CD4-positive, alpha-beta T cell treated with Interleukin-4 for 4 hours (primary cell): ENCODE results near the gene MED12L.

Experiments used
- DNase-seq: peaks from one replicate; pipeline ENCODE4 v3.0.0-alpha.2; 2020

The MED12L gene

DNA sequence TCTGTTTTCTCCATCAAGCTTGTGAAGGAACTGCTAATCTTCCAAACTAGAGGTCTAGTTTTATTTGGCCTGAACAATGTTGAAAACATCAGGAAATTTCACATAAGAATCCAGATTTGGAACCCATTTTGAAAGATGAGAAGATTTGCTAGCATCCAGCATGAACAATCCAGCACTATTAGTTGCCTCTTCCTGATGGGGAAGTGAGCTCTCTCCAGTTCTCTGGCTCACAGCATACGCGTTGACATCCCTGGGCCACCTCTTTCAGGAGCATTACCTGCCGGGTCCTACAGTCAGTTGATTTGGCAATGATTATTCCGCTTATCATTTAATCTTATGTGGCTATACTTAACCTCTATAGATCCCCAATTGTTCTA lies 220.3 kb downstream of the MED12L start:
- DNase-seq: no peak

DNA sequence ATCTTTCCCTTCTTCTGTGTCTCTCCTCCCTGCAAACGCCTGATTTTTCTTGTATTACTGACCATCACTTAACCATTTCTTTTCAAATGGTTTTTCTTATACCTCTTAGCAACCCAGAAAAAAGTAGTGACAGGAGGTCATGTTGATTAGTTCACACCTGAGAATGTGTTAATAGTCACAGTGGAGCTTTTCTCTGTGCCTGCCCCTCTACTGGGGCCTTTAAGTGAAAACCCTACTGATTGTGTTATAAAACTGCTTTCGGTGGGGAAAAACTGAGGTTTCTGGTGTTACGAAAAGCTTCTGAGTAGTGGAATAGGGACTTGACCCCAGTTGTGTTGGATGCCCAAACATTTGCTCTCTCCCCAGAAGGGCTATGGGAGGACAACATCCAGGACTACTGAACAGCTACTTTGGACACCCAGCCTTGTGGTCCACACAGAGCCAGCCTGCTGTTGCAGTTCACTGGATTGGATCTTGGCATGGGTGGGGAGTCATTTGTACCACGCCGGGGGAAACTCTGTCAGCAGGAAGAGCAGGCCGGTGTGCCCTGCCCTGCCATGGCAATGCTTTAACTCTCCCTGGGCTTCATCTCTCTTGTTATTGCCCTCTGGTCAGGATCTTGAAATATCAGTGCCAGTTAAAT lies 220.8 kb downstream of the MED12L start:
- no peak for DNase-seq

DNA sequence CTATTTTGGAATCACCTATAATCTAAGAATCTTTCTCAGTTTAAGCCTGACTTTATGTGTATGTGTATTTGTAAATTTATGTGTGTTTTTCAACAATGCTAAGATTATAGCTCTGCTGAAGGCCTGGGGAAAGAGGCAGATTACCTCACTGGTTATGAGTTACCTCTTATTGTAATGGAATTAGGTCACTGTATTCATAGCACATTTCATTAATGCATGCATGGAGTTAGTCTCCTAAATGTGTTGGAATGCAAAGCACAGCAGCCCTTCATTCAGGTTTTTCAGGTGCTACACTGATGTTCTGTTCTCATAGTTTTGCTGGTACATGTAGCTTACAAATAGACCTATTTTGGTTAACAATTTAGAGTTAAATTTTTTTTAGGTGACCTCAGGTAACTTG lies 221.7 kb downstream of the MED12L start:
- no peak for DNase-seq

DNA sequence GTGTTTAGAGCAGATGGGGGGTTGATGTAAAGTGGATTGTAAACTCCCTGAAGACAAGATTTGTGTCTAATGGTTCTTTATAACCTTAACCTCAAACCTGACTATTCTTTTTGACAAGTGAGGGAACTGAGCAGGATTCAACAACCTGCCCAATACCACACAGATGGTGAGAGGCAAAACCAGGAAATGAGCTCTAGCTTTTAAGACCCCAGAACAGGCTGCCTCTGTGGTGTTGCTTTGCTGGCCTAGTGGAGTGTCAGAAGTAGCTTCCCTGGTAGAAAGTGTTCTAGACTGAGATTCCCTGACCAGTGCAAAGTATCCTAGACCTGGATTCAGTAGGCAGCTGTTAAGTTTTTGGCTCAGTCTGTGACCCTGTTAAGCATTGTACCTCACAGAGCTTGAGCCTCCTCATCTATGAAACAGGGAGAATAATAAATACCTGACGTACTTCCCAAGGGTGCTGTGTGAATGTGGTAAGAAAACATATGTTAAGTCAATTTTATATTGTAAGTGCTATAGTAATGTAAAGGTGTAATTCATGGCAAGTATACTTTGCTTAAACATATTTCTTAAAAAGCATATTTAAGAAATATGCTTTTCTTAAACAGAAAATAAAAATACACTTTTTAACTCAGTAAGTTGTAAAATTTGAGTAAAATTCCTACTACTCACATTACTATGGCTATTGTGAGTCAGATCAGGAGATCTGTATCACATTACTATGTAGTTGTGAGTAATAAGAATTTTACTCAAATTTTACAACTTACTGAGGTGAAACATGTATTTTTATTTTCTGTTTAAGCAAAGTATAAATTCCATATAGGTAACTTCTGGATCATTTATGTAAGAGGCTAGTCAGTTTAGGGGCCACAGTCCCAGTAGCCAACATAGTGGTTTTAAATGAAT lies 222.4 kb downstream of the MED12L start:
- DNase-seq: no peak

DNA sequence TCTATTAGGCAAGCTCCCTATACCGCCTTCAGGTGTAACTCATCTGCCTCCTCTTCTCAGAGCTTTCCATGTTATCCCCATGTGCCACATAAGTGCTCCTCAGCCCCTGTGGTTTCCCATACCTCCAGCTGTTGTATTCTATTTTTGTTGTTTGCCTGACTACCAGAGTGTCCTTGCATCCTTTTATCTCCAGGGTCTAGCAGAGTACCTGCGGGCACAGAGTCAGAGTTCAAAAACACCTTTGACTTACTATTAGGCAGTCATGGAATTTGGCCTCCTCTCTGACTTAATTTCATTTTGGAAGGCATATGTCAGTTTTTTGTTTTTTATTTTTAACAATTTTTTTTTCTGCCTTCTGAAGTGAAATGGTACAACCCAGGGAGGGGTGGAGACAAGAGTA lies 224.1 kb downstream of the MED12L start:
- DNase-seq: no peak

DNA sequence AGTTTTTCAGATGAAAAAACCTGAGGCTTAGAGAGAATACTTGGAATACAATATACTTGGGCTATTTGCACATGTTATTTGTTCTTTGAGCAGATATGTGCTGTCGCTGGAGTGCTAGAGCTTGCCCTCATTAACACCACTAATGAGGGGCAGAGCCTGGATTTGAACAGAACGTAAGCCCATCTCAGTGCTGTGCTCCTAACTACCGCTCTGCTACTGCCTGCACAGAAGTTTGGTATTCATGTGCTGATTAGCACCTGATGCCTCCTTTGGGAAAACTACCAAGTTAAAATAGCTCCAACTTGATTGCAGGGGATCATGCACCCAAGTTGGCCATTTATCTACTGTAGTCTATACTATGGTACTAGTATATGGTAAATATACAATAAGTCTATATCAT lies 227.5 kb downstream of the MED12L start:
- DNase-seq: no peak

DNA sequence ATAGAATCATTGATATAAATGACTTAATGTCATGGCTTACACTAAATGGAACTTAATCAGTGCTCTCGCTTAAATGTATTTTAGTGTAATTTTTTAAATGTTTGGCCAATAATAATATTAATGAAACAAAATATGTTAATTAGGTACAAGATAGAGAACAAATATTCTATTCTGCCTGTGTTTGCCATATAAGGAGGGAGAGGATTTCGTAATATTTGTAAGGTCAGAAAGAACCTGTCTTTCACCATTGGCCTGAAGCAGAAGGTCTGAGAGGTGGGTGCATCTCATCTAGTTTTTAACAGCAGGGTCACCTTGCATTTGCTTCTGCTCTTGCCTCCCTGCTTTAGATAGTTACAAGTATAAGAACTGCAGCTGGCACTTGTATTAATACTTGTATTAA lies 228.7 kb downstream of the MED12L start:
- DNase-seq: no peak

DNA sequence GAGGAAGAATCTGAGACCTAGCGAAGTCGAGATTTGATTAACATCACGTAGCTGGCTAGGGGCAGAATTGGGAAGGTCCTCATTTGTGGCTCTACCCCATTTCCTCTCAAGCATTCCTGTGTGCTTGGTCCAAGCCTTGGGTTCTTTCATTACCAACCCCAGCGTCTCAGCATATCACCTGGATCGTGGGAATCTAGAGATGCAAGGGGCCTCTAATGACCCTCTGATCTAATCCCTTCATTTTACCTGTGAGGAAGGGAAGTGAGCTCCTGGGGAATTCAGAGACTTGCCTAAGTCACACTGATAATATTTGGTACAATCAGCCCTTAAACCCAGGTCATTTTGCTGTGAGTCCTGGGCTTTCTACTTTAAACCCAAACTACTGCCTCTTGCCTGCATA lies 229.1 kb downstream of the MED12L start:
- DNase-seq: no peak

DNA sequence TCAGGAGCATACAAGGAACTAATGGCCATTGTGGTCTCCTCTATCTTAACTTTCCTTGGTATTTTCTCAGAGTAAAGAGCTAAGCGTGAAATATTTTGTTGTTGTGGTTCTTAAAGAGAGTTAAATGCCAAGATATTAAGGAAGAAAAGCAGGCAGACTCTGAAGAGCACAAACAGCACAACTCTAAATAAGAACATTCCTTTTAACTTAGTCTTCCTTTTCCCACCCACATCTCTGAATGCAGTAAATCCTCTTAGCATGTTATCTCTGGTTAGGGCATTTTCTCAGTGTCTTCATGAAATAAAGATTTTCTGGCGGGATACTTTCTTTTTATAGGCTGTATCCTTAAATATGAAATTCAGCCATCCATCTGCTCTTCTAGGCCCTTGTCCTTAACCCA lies 229.7 kb downstream of the MED12L start:
- DNase-seq: no peak

DNA sequence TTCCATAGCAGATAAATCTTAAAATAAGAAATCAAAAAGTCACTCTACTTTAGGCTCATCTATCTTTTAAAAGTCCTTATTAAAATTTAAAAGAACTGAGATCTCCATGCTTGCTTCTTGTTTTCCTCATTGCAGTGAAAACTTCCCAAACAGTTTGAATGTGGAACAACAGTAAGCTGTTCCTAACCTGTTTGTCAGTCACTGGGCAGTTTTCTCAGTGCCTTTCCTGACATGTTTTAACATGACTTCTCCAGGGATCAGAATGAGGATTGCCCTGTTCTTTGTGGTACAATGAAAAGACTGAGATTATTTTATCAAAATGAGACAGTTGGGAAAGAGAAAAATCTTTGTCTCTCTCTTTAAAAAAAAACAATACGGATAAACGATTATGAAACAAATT lies 230.4 kb downstream of the MED12L start:
- no peak for DNase-seq

DNA sequence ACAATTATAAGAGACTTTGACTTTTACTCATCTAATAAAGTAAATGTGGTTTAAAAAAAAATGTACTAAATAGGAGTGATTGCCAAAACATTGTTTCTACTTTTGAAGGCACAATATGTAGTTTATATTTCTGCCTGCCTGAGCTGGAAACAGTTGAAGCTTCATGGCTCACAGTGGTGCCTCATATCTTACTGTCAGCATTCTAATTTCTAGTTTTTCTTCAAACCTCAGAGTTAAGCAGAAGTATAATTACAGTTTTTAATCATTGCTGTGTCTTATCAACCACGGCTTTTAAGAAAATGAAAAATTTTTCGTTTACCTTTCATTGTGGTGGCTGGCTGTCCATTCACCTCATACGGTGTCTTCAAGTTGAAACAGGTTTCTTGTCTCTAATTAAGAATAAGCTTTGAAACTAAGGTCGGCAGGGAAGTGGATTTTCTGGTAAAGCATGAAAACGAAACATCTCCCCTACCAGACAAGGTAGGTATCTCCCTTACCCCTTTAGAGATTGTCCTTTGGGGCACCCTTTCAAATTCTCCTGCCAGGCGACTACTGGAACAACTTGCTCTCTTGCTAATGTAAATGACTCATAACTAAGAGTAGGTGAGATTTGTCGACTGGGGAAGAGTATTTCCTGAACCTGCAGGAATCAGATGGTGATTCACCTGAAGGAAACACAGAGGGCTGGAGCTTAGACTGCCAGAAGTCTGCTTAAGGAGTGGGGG lies 231.0 kb downstream of the MED12L start, which contains the start of gene GPR87:
TSS of gene GPR87 (minus strand) at position 554 of the 725 bp plus-strand sequence. CDS start 16,720 bp downstream, outside the sequence.
- no peak for DNase-seq

DNA sequence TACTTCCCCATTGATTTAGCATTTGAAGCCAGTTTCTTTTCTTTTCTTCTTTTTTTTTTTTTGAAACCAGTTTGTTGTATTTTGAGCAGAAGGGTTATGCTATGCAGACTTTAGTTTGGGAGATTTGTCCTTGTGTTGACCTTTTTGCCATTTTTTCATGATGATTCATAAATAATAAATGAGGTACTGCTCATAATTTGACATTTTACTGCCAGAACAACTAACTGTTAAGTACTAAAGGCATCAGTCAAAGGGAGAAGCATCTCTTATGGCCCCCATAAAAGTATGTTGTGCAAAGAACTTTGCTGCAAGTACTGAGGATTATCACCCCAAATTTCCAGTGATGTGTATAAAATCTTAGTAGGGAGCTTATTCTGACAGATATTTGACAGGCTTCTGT lies 232.8 kb downstream of the MED12L start:
- DNase-seq: no peak

DNA sequence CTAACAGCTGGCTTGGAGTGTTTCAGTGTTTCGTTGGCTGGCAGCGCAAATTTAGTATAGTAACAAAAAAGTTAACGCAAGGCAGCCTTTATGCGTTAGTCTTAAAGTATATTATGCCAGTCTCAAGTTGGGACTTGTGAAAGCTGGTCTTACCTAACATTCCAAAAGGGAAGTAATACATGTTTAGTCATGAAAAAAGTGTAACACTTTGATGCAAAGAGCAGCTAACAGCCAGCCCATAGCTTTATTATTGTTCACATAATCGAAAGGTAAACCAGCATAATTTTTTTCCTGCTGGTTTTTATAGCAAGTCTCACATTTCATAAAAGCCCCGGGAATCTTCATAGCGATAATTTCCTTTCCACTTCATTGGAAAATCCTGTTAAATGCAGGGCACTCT lies 233.5 kb downstream of the MED12L start:
- no peak for DNase-seq

DNA sequence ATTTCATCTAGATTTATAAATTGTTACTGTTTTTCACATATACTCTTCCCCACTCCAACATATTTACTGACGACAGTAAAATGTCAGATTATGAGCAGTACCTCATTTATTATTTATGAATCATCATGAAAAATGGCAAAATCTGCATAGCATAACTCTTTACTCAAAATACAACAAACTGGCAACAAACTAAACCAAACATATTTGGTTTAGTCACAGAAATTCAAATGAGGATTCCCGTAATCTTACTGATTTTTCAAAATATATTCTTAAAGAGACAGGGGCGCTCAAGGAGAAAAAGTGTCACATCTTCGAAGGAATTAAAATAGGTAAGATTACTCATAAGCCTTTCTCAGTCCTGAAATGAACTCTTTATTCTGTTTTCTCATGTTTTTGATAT lies 234.2 kb downstream of the MED12L start:
- DNase-seq: no peak

DNA sequence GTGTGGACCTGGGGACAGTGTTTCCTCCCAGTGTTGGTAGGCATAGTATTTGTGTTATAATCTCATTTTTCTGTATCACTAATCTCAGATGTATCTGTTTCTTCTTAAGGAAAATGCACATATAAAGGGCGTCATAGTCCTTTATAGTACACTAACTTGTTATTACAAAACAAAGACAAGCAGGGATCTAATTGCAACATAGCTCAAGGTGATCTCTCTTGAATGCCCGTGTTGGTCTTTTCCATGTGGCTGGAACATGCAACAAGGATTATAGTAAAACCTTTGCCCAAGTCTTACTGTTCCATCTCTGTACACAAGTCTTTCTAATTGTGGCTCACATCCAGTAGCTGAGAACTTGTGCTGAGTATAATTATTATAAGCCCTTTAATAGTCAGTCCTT lies 234.7 kb downstream of the MED12L start:
- DNase-seq: no peak

DNA sequence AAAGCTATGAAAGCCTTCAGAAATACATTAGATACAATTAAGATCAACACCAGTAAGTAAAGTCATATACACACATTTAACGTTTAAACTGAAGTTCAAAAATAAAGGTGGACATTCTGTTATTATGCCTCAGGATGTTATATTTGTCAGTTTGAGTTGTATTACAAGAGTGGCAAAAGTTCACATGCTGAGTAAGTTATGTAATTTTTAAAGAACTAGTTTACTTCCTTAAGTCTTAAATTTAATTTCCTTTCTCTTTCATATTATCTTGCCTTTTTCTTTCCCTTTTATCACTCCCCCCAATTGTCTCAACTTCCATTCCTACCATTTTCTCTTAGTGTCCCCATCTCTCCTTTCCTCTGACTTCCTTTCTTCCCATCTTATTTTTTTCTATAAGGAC lies 236.1 kb downstream of the MED12L start:
- DNase-seq: no peak

DNA sequence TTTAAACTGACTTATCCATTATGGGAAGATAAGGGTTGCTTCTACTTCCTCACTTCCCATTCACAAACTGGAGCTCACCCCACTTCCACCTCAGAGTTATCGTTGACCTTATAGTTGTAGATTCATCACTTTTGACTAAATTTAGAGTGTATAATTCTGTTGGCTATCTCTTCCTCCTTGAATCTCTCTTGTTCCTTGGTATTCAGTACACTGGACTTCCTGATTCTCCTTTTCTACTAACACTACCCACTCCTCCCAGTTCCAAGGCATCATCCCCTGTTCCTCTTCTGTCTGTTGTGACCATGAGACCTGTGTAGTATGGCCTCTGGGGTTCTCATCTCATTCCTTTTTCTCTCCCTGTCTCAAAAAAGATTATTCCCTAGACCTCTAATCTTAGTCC lies 237.0 kb downstream of the MED12L start:
- no peak for DNase-seq

DNA sequence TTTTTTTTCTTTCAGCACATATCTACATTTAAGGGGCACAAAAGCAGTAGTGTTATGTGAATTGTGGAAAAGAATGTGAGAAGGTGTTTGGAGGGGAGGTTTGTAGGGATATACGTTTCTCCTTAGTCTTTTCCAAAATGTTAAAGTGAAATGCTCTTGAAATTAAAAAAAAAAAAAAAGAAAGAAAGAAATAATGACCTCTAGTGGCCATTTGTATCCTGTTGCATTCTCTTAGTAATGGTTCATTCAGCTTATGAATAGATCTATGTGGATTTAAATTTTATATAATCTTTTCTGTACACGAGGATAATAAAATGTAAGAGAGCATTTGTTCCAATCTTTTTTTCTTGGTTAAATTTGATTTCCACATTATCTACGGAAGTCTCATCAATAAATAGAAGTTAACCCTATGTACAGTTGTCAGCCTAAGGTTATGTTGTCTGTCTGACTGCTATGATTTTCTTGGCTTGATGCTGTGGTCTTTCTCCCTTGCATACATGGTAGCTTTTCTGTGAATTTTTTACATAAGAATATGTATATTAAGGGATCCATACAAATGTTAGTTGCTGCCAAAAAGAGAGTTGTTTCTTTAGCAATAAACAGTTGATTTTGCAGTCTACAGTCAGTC lies 242.2 kb downstream of the MED12L start:
- DNase-seq: no peak

DNA sequence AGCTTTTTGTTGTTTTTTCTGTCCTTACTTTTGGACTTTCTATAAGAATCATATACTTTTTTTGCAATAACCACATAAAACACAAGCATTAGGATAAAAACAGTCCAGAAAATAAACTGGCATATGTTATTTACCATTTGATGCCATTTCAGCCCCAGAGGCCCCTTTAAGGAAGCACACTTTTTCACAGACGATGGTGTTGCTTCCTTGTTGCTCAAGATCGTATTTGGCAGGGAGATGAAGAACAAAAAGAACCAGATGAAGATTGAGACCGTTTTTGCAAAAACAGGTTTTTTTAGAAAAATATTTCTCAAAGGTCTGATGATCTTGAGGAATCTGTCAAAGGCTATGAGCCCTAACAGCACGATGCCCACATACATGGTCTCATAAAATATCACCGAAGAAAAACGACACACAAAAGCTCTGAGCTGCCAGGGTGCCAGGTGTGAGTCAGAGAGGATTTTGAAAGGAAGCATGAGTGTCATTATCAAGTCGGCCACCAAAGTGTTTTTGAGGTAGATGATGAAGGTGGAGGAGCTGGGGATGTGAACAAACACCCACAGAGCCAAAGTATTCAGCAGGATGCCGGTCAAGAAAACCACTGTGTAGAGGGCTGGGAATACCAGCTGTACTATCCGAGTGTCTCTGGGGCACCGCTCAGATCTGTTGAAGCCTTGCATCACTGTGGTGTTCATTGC lies 243.0 kb downstream of the MED12L start:
- DNase-seq: peak; percentile 30

DNA sequence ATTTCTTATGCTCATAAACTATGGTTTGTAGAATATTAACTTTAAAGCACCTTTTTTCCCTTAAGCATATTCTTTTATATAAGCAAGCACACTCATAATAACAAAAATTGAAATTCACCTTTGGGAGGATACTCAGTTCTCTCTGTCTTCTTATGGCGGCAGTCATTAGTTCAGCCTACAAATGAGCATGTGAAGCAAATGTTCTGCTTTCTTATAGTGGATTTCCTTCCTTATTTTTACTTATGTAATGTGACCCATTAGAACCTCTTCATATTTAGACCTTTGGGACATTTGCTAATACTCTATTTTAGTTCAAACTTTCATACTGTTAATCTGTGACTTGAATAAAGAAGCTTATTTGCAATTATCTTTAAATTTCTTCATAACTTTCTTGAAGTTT lies 243.9 kb downstream of the MED12L start, which contains the start of gene P2RY13:
TSS of gene P2RY13 (minus strand) at position 187 of the 400 bp plus-strand sequence. CDS start at position 166, 21 bp downstream.
- DNase-seq: no peak

DNA sequence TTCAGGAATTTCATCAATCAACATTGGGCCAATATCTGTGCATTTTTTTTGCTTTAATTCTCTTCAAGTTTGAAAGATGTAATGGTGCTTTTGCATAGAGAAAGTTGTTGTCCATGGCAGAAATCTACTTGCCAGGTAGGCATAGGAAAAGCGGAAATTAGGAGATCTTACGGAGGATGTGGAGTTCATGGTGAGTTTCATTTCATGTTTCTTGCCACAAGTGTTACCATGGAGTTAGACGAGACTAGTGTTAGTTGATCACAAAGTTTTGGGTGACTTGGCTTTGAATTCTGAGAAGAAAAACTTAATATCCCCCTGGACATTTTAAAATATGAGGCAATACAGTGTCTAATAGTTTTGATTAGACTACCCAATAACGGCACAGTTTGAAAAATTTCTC lies 244.9 kb downstream of the MED12L start:
- no peak for DNase-seq

DNA sequence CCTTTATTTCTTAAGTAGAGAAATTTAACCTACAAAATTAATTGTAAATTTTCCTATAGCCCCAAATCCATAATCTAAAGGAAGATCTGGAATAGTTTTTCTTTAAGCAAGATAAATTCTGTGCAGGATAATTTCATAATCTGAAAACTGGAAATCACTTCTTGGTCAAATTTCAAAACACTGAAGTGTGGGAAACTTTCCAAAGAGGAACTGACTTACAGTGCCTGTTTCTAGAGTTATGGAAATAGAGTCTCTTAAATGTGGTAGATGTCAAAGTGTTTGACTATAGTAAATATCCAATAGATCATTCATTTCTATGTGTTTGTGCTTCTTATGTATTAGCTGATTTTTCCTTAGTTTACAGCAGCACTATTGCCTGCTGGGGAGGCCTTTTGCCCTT lies 245.4 kb downstream of the MED12L start:
- DNase-seq: no peak

DNA sequence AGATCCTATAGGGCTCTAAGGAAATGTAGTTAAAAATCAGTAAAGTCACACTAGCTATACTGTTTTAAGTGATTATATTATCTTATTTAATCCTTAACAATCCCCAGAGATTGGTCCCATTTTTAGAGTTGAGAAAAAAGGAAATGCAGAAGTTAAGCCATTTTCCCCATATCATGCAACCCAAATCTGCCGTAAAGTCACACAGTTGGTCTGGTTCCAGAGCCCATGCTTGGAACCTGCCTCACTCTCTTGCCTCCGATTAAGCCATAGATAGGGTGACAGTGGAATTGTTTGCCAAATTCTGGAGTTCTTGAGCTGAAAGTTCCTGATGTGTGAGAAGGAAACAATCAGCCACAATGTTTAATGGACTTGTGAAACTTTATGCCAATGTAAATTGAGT lies 246.2 kb downstream of the MED12L start:
- DNase-seq: no peak
